HG03565 (cell line): ENCODE measurements around the gene ZNF208.
"Not testable (repeated sequence)": the region's sequence is repeated elsewhere in the genome, so short reads cannot be mapped to it uniquely, and the experiment has no call there.

Experiments used
- ATAC-seq: cut with Tn5 transposase; IDR thresholded peaks from one replicate; pipeline ENCODE4 v1.9.1; 2021; ENCODE audit warnings: mild to moderate bottlenecking, moderate library complexity; ENCODE audit not compliant: unreplicated experiment

ZNF208 gene

GRCh38 chr19:22010437-22011143 is at the start of gene ZNF208:
Gene ZNF208 (minus strand): TSS chr19:22010943. CDS start chr19:22010794, 149 bp downstream.
- ATAC-seq, result not testable (repeated sequence)

- ATAC-seq, result no peak
These were observed 41.9 kb upstream of the ZNF208 start for GRCh38 chr19:22052644-22053013.

GRCh38 chr19:22041151-22041550 is 30.4 kb upstream of the ZNF208 start:
- not testable (repeated sequence) for ATAC-seq

- no peak for ATAC-seq
These were observed 19.9 kb upstream of the ZNF208 start for GRCh38 chr19:22030680-22031079.

- no peak for ATAC-seq
These were observed 15.9 kb upstream of the ZNF208 start for GRCh38 chr19:22026687-22027086.

DNA sequence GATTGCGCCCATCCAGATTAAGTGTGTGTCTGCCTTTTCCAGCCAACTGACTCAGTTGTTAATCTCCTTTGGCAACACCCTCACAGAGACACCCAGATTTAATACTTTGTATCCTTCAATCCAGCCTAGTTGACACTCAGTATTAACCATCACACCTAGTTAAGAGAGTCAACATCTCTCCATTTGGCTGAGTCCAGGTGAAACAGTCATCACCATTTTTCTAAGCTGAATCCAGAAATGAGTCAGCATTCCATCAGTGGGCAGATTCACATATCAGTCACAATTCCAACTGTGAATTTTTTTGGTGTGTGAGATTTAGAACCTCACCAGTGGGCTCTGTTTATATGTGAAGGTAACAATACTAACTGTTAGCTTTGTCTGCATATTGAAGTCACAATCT is 14.8 kb upstream of the ZNF208 start:
- ATAC-seq, result not testable (repeated sequence)

DNA sequence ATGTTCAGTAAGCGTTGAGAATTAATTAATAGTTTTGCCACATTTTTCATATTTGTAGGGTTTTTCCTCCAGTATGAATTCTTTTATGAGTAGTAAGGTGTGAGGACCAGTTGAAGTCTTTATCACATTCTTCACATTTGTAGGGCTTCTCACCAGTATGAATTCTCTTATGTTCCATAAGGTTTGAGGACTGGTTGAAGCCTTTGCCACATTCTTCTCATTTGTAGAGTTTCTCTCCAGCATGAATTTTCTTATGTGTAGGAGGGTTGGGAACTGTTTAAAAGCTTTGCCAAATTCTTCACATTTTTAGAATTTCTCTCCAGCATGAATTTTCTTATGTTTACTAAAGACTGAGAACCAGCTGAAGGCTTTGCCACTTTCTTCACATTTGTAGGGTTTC is 40.3 kb downstream of the ZNF208 start:
- ATAC-seq, result no peak

GRCh38 chr19:21947775-21948174 is 63.0 kb downstream of the ZNF208 start:
- no peak for ATAC-seq

DNA sequence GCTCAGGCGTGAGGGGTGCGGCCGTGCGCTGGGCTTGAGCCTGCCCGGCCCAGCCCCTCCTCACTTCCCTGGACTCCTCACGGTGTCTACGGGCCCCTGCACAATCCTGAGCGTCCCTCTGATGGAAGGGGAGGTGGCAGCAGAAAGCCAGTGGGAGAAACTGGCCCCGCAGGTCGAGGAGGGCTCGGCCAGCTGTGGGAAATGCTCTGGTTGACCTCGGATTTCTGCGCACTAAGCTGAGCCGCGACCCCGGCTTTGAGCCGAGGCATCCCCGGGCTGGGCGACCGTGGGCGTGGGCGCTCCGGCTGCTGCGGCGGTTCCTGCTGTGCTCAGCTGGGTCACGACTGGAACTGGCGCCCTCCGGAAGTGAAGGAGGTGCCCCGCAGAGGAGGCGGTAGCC is 70.1 kb downstream of the ZNF208 start:
- ATAC-seq, result no peak

- no peak for ATAC-seq
These were observed 76.2 kb downstream of the ZNF208 start for GRCh38 chr19:21934593-21934992.

DNA sequence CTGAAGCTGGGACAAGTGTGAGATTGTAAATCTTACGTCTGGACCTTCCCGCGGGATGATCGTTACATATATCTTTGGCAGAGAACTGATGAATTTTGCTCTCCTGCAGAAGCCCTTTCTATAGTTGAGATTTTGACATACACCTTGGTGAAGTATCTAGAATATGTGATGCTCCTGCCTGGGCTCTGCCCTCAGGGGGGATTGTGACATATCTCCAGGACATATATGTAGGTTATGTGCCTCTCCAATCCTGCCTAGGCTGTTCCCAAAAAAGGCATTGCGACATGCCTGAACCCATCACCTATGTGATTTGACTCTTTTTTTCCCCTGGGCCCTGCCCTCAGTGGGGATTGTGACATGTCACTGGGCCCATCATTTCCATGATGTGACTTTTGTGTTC is 76.6 kb downstream of the ZNF208 start:
- no peak for ATAC-seq

DNA sequence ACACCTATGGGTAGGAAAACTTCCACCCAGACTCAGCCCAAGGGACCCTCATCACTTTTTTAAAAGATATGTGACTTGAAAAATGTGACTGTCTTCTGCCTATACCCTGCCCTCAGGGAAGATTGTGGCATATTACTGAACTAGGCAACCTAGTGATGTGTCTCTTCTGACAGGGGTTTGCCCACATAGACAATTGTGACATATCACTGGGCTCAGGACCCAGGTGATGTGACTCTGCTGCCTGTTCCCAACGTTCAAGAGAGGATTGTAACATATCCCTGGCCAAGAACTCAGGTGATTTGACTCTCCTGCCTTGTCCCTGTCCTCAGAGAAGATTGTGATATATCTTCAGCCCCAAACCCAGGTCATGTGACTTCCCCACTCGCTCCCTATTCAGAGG is 88.5 kb downstream of the ZNF208 start:
- ATAC-seq, result no peak

DNA sequence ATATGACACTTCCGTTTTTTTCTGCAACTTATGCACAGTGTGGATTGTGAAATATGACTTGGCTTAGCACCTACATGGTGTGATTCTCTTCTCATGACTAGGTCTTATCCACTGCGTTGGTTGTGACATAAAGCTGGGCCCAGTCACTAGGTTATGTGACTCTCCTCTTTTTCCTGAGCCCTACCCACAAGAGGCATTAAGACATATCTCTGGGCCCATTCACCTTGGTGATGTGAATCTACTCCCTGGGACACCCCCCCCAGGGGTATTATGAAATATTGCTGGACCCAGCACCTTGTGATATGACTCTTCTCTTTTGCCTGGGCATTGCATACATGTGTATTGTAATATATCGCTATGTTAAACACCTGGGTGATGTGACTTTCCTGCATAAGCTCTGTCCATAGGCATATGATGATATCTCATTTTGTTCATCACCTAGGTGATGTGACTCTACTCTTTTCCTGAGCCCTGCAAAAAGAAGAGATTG is 89.0 kb downstream of the ZNF208 start:
- ATAC-seq, result no peak

GRCh38 chr19:21915411-21915810 is 95.3 kb downstream of the ZNF208 start:
- ATAC-seq, result no peak

DNA sequence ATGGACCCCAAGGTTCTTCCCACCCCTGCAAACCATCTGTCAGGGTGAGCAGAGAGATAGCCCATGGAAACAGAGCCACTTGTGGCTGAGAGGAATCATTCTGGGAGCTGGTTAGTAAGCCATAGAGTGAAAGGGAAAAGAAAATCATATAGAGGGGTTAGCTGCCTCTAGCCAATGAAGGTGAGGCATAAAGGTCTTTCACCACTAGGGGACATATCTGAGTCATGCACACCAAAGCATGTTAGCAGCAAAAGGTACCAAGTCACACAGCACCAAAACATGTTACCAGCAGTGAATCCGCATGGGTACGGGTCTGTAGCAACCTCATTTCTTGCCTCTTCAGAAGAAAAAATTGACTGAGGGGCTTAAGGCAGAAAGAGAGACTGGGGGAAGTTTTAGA is 98.1 kb downstream of the ZNF208 start:
- no peak for ATAC-seq

DNA sequence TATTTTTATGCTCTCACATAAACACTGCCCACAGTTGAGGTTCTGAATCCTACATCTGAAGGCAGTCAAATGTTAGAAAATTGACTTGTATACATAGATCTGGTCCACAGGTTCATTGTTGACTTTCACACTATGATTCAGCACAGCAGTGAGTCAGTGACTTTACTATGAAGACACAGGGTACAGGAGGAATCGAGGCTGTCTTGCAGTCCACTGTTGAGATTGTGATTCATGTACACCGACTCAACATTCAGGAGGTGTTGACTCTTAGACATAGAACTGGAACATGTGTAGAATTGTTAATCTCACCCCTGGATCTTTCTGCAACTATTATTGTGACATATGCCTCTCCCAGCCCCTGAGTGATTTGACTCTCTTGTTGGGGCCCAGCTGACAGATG is 100.4 kb downstream of the ZNF208 start:
- ATAC-seq, result no peak

GRCh38 chr19:21908066-21908465 is 102.7 kb downstream of the ZNF208 start:
- ATAC-seq, result no peak

- no peak for ATAC-seq
These were observed 103.2 kb downstream of the ZNF208 start for GRCh38 chr19:21907516-21907915.

DNA sequence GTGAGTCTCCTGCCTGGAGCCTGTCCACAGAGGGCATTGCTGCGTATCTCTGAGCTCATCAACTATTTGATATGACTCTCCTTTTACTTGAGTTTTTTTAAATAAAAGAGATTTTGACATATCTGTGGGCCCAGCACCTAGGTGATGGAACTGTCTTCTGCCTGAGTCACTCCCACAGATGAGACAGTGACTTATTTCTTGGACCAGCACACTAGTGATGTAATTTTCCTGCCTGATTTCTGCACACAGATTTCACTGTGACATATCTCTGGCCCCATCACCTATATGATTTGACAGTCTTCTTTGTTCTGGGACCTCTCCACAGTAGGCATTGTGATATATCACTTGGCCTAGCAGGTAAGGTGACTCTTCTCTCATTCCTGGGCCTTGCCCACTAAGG is 108.2 kb downstream of the ZNF208 start:
- ATAC-seq, result no peak

DNA sequence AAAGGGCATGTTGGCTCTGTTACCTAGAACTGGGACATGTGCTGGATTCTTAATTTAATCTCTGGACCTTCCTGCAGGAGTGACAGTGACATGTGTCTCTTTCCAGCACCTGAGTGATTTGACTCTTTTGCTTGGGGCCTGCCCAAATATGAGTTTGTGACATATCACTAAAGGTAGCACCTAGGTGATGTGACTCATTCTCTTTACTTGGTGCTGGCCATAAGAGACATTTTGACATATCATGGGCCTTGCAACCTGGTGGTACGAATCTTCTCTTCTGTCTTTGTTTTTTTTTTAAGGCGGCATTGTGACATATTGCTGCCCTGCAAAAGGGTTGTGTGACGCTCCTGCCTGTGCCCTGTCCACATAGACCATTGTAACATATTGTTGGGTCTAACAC is 108.9 kb downstream of the ZNF208 start:
- no peak for ATAC-seq

- no peak for ATAC-seq
These were observed 110.3 kb downstream of the ZNF208 start for GRCh38 chr19:21900401-21900800.

DNA sequence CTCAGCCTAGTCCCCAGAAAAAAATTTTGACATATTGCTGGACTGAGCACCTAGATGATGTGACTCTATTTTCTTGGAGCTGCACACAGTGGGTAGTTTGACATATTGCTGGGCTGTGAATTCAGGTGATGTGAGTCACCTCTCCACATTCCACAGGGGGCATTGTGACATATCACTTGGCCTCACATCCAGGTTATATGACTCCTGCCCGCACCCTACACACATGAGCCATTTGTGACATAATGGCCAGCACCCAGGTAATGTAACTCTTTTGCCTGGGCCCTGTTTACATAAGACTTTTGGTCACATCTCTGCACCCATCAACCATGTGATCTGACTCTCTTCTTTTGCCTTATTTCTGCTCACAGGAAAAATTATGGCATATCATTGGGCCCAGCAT is 119.7 kb downstream of the ZNF208 start:
- no peak for ATAC-seq

DNA sequence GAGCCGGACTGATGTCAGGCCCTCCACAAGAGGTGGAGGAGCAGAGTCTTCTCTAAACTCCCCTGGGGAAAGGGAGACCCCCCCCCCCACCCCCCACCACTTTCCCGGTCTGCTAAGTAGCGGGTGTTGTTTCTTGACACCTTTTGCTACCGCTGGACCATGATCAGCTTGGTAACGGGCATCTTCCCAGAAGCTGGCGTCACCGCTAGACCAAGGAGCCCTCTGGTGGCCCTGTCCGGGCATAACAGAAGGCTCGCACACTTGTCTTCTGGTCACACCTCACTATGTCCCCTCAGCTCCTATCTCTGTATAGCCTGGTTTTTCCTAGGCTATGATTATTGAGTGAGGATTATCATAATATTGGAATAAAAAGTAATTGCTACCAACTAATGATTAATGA is 120.7 kb downstream of the ZNF208 start:
- ATAC-seq, result not testable (repeated sequence)
